GM13977 (cell line): ENCODE data around the gene PKNOX2.

Experiments used
- DNase-seq: peaks from one replicate; pipeline ENCODE4 v3.0.0; 2012; ENCODE audit warnings: low spot score
- in situ Hi-C: fragments of 300-500 bp; cut with MboI; formaldehyde crosslinking; loops from one replicate; pipeline ENCODE4 v1.12.0; 2022; ENCODE audit warnings: low sequenced_read_pairs, low pct_unique_long_range_greater_than_20kb, mixed read lengths, inconsistent platforms; ENCODE audit not compliant: unreplicated experiment
- TF ChIP-seq, protein P1 (sequence below): IDR thresholded peaks from 2 replicates; pipeline ENCODE4 v1.5.1; 2012; ENCODE audit warnings: mild to moderate bottlenecking, control low read depth; ENCODE audit not compliant: insufficient read depth; ENCODE audit errors: extremely low read depth, missing control alignments

PKNOX2 gene

DNA sequence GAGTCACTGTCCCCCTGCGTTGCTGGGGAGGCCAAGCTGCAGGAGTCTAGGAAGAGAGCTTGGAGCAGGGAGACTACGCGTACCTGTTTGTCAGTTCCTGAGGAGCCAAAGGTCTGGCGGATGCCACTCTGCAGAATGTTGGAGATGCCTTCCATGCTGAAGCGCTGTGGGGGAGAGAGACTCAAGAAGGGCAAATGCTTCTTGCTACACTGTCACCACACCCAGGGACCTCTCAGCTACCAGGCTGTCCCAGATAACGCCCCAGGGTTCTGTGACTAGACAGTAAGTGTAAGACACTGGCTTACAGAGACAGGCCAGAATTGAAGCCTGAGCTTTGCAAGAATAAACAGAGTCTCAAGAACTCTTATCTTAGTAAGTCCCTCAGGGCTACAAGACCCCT is 289.5 kb downstream of the PKNOX2 start:
- in situ Hi-C loops: no loop called here

DNA sequence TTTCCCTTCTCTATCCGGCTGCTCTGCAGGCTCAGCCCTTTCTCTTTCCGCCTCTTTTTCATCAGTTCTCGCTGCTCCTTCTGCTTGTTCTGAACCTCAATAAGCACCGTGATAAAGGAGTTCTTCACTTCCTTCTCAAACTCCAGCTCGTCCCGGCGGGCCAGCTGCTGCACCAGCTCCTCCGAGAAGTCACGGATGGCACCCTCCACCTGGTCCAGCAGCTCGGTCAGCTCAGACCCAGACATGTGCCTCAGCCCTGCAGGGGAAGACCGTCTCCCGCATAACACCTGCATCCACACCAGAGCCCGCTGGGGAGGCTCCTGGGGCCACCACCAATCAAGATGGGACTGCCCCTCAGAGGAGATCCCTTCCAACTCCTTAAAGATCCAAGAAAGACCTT is 291.3 kb downstream of the PKNOX2 start:
- in situ Hi-C loops: no loop called here
- DNase-seq: no peak
- TF ChIP-seq, protein P1, sequence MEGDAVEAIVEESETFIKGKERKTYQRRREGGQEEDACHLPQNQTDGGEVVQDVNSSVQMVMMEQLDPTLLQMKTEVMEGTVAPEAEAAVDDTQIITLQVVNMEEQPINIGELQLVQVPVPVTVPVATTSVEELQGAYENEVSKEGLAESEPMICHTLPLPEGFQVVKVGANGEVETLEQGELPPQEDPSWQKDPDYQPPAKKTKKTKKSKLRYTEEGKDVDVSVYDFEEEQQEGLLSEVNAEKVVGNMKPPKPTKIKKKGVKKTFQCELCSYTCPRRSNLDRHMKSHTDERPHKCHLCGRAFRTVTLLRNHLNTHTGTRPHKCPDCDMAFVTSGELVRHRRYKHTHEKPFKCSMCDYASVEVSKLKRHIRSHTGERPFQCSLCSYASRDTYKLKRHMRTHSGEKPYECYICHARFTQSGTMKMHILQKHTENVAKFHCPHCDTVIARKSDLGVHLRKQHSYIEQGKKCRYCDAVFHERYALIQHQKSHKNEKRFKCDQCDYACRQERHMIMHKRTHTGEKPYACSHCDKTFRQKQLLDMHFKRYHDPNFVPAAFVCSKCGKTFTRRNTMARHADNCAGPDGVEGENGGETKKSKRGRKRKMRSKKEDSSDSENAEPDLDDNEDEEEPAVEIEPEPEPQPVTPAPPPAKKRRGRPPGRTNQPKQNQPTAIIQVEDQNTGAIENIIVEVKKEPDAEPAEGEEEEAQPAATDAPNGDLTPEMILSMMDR: no peak

More for the DNA sequence above, 289.5 kb downstream of the PKNOX2 start:
- TF ChIP-seq, protein P1: no peak
- DNase-seq: no peak

DNA sequence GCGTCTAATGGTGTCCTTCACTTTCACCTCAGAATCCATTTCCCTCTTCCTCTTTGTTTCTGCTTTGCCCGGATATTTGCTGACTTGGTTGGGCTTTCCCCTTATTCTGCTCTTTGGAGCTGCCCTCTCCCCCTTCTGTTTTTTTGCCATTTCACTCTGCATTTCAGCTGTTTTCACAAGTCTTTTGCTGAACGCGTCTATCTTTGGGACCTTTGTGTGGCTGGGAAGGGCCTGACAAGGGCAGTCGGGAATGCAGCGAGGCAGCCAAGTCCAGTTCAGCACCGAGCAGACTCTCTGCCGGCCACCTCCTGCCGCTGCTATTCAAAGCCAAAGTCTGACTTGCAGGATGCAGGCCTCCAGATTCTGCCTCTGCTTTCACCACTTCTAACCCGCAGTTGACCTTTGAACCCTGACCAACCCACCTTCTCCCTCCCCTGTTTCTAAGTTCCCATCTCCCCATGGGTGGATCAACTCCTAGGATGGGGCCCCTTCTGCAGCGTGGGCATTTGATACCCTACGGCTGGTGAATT is 293.3 kb downstream of the PKNOX2 start:
- TF ChIP-seq, protein P1: no peak
- in situ Hi-C loops: no loop called here
- no peak for DNase-seq

DNA sequence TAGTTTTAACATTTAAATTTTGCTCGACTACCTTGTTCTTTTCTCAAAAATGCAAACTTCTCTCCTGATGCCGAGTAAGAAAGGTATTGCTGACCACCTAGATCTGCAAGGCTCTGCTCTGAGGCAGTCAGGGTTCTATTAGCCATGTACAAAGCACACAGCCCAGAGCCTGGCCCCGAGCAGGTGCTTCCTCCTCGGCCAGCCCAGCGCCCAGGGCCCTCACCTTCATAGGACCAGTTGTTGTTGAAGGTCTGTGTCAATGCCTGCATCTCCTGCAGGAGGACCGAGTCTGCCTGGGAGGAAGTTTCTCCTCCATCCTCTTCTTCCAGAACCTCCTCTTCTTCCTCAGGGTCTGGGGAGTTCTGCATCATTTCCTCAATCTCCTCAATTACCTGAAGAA is 295.7 kb downstream of the PKNOX2 start:
- TF ChIP-seq, protein P1: no peak
- no peak for DNase-seq
- in situ Hi-C loops: no loop called here

DNA sequence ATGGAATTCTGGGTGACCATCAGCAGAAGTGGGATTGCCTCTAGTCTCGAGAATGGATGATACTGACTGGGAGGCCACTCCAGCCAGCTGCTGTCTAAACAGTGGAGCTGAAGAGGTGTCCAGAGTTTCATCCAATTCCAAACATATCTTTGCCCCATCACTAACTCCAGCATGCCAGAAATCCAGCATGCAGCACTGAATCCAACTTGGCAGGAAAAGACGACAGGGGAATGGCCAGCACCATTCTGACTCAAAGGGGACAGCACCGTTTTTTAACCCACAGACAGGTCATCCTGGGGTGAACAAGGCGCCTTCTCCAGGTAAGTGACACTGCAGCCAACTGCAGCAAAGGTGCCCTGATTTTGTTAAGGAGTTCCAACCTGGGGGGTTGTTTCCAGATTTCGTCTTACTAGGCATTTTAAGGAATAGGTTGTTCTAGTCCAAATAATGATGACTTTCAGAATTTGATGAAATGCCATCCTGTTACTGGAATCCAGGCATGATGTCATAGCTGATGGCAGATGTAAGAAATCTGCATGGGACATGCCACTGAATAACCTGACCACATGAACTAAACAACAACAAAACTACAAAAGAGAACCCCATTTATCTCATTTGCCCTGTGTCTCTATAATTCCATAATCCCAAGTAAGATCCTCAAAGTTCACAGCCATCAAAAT is 299.2 kb downstream of the PKNOX2 start:
- TF ChIP-seq, protein P1: no peak
- no peak for DNase-seq
- in situ Hi-C loops: no loop called here

DNA sequence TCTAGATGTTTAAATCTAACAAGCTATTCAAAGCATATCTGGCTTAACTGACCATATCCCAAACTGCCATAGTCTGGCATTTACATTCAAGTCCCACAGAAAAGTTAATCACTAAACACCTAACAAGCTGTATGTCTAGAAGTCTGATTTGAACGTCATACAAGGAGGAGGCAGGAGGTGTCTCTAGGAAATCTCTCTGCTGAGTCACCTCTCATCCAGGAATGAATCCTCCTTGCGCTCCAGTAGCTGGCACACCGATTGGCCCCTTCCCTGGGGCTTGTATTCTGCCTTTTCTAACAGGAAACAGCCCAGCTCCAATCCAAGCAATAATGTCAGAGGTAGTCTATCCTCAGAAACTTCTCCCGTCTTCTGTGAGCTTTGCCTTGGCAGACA is 299.7 kb downstream of the PKNOX2 start:
- no peak for DNase-seq
- TF ChIP-seq, protein P1: no peak
- in situ Hi-C loops: no loop called here
